ENCODE measurements around the gene PPP1R37. TPM values are rescaled to one million over a fixed set of nuclear protein-coding genes. Genes with fewer than 3 reads are reported as not detected.
"Not testable (repeated sequence)": the region's sequence is repeated elsewhere in the genome, so short reads cannot be mapped to it uniquely, and the experiment has no call there.

PPP1R37 gene
- total RNA-seq, 1 donor from 2014 or later: 24.8 TPM

GRCh38 chr19:45094137-45094536, 1.2 kb downstream of the PPP1R37 start:
- intact Hi-C loops (cut with micrococcal nuclease): loop anchor here (5.0 to 10.0 kb wide), 3 partner anchors 92 to 199 kb away; partner anchors contain the start of genes MARK4, RELB and TOMM40

- intact Hi-C loops (cut with micrococcal nuclease): loop anchor here (5.0 to 10.0 kb wide), 3 partner anchors 92 to 200 kb away; partner anchors contain the start of genes MARK4, RELB and TOMM40
These were observed 1.7 kb downstream of the PPP1R37 start for GRCh38 chr19:45094707-45095106.

- intact Hi-C loops (cut with micrococcal nuclease): loop anchor here (10.0 kb wide), 1 partner anchor 201 kb away; the partner anchor contains the start of gene TOMM40
These were observed 2.8 kb downstream of the PPP1R37 start for GRCh38 chr19:45095496-45096413.

- intact Hi-C loops (cut with micrococcal nuclease): loop anchor here (10.0 kb wide), 1 partner anchor 202 kb away; the partner anchor contains the start of gene TOMM40
These were observed 3.7 kb downstream of the PPP1R37 start for GRCh38 chr19:45096700-45097099.

GRCh38 chr19:45097450-45097775, 4.4 kb downstream of the PPP1R37 start:
- intact Hi-C loops (cut with micrococcal nuclease): loop anchor here (10.0 kb wide), 1 partner anchor 203 kb away; the partner anchor contains the start of gene TOMM40

GRCh38 chr19:45097776-45098520, 5.0 kb downstream of the PPP1R37 start:
- intact Hi-C loops (cut with micrococcal nuclease): loop anchor here (10.0 kb wide), 1 partner anchor 203 kb away; the partner anchor contains the start of gene TOMM40

- intact Hi-C loops (cut with micrococcal nuclease): loop anchor here (10.0 kb wide), 1 partner anchor 204 kb away; the partner anchor contains the start of gene TOMM40
These were observed 5.8 kb downstream of the PPP1R37 start for GRCh38 chr19:45098521-45099466.

GRCh38 chr19:45099467-45100191, 6.7 kb downstream of the PPP1R37 start:
- intact Hi-C loops (cut with micrococcal nuclease): loop anchor here (10.0 kb wide), 1 partner anchor 205 kb away; the partner anchor contains the start of gene TOMM40

GRCh38 chr19:45100201-45100600, 7.2 kb downstream of the PPP1R37 start:
- intact Hi-C loops (cut with micrococcal nuclease): no loop called here

GRCh38 chr19:45100846-45101252, 7.9 kb downstream of the PPP1R37 start:
- intact Hi-C loops (cut with micrococcal nuclease): no loop called here

GRCh38 chr19:45101806-45102205, 8.8 kb downstream of the PPP1R37 start:
- intact Hi-C loops (cut with micrococcal nuclease): no loop called here

- intact Hi-C loops (cut with micrococcal nuclease): no loop called here
These were observed 9.5 kb downstream of the PPP1R37 start for GRCh38 chr19:45102481-45102880.

GRCh38 chr19:45103156-45103507, 10.2 kb downstream of the PPP1R37 start:
- intact Hi-C loops (cut with micrococcal nuclease): no loop called here

GRCh38 chr19:45103508-45104319, 10.7 kb downstream of the PPP1R37 start:
- intact Hi-C loops (cut with micrococcal nuclease): no loop called here

- intact Hi-C loops (cut with micrococcal nuclease): no loop called here
These were observed 11.8 kb downstream of the PPP1R37 start for GRCh38 chr19:45104658-45105349.

GRCh38 chr19:45106363-45106762, 13.4 kb downstream of the PPP1R37 start:
- intact Hi-C loops (cut with micrococcal nuclease): not testable (repeated sequence)

- intact Hi-C loops (cut with micrococcal nuclease): no loop called here
These were observed 14.7 kb downstream of the PPP1R37 start for GRCh38 chr19:45107621-45108150.

GRCh38 chr19:45110851-45111266, 17.9 kb downstream of the PPP1R37 start:
- intact Hi-C loops (cut with micrococcal nuclease): no loop called here

All from T-helper 2 cell treated with Interferon-gamma antibody and Interleukin-4, amounts not matched to agents 100 ng/mL and 5 ng/mL, for 36 hours (primary cell).